GM18507 (cell line): Measurements from ENCODE around the gene KRT33B.
"Not testable (repeated sequence)": the region's sequence is repeated elsewhere in the genome, so short reads cannot be mapped to it uniquely, and the experiment has no call there.

Experiments
- DNase-seq: peaks from one replicate; pipeline ENCODE4 v3.0.0; 2011; ENCODE audit warnings: low read depth; ENCODE audit not compliant: insufficient read length; ENCODE audit errors: extremely low spot score
- FAIRE-seq: peaks from 2 replicates; lab custom pipeline; 2011; peaks lifted over from hg19 to GRCh38; lab: Jason Lieb, UNC

The KRT33B gene

GRCh38 chr17:41351177-41351576 is 18.4 kb downstream of the KRT33B start:
- no peak for FAIRE-seq
- DNase-seq: no peak

GRCh38 chr17:41350381-41350878 is 19.2 kb downstream of the KRT33B start, which contains the start of gene KRT33A:
TSS of gene KRT33A (minus strand) at chr17:41350828. CDS start at chr17:41350767, 61 bp downstream.
- not testable (repeated sequence) for FAIRE-seq, DNase-seq

- no peak for FAIRE-seq
These were observed 21.5 kb downstream of the KRT33B start for GRCh38 chr17:41347869-41348760.

GRCh38 chr17:41346421-41346820 is 23.2 kb downstream of the KRT33B start:
- DNase-seq, FAIRE-seq: not testable (repeated sequence)

More at GRCh38 chr17:41347869-41348760, 21.5 kb downstream of the KRT33B start:
- DNase-seq: no peak

- FAIRE-seq: no peak
- no peak for DNase-seq
These were observed 23.6 kb downstream of the KRT33B start for GRCh38 chr17:41345992-41346391.

GRCh38 chr17:41343029-41343428 is 26.6 kb downstream of the KRT33B start:
- no peak for DNase-seq
- FAIRE-seq: no peak

- FAIRE-seq: no peak
- no peak for DNase-seq
These were observed 28.4 kb downstream of the KRT33B start for GRCh38 chr17:41340934-41341861.

- DNase-seq (no peak), FAIRE-seq (peak; percentile 86)
These were observed 29.1 kb downstream of the KRT33B start for GRCh38 chr17:41340494-41340893.

GRCh38 chr17:41339571-41340172 is 29.9 kb downstream of the KRT33B start:
- FAIRE-seq (no peak), DNase-seq (no peak)

- DNase-seq: no peak
- FAIRE-seq: peak; percentile 94
These were observed 30.6 kb downstream of the KRT33B start for GRCh38 chr17:41338961-41339485.

- FAIRE-seq: no peak
- DNase-seq: no peak
These were observed 33.9 kb downstream of the KRT33B start for GRCh38 chr17:41335747-41336146.

GRCh38 chr17:41334385-41335305 is 35.0 kb downstream of the KRT33B start:
- DNase-seq: no peak
- peak; percentile 83 for FAIRE-seq

- DNase-seq (no peak), FAIRE-seq (no peak)
These were observed 35.8 kb downstream of the KRT33B start for GRCh38 chr17:41333836-41334235.

GRCh38 chr17:41333098-41333497 is 36.5 kb downstream of the KRT33B start:
- DNase-seq: no peak
- FAIRE-seq: no peak

GRCh38 chr17:41332239-41332638 is 37.4 kb downstream of the KRT33B start:
- DNase-seq (no peak), FAIRE-seq (no peak)

- FAIRE-seq (no peak), DNase-seq (no peak)
These were observed 38.0 kb downstream of the KRT33B start for GRCh38 chr17:41331606-41332005.

- FAIRE-seq (peak; percentile 18), DNase-seq (no peak)
These were observed 40.2 kb downstream of the KRT33B start for GRCh38 chr17:41329279-41329948.

- no peak for FAIRE-seq
- DNase-seq: no peak
These were observed 41.4 kb downstream of the KRT33B start for GRCh38 chr17:41328207-41328606.
